ENCODE results near the gene TBCK.
"Not testable (repeated sequence)": the region's sequence is repeated elsewhere in the genome, so short reads cannot be mapped to it uniquely, and the experiment has no call there.

TBCK gene

GRCh38 chr4:106111778-106112469 is 204.1 kb downstream of the TBCK start:
- DNase-seq: not testable (repeated sequence)

- DNase-seq: no peak
These were observed 206.1 kb downstream of the TBCK start for GRCh38 chr4:106109929-106110328.

GRCh38 chr4:106105697-106106096 is 210.3 kb downstream of the TBCK start:
- DNase-seq: no peak

- DNase-seq: no peak
These were observed 211.7 kb downstream of the TBCK start for GRCh38 chr4:106104276-106104675.

GRCh38 chr4:106096454-106096853 is 219.6 kb downstream of the TBCK start:
- no peak for DNase-seq

GRCh38 chr4:106095408-106095807 is 220.6 kb downstream of the TBCK start:
- DNase-seq: peak; percentile 7

GRCh38 chr4:106092361-106093040 is 223.5 kb downstream of the TBCK start:
- no peak for DNase-seq

- no peak for DNase-seq
These were observed 225.2 kb downstream of the TBCK start for GRCh38 chr4:106090826-106091225.

GRCh38 chr4:106083065-106083464 is 232.9 kb downstream of the TBCK start:
- no peak for DNase-seq

GRCh38 chr4:106080376-106080775 is 235.6 kb downstream of the TBCK start:
- DNase-seq: peak; percentile 5

- DNase-seq: no peak
These were observed 236.4 kb downstream of the TBCK start for GRCh38 chr4:106079616-106080015.

GRCh38 chr4:106065018-106065417 is 251.0 kb downstream of the TBCK start:
- no peak for DNase-seq

- peak; percentile 12 for DNase-seq
These were observed 253.0 kb downstream of the TBCK start for GRCh38 chr4:106063009-106063408.

- peak; percentile 79 for DNase-seq
These were observed 253.5 kb downstream of the TBCK start for GRCh38 chr4:106062452-106062875.

GRCh38 chr4:106058921-106059320 is 257.1 kb downstream of the TBCK start:
- DNase-seq: no peak

GRCh38 chr4:106056914-106057313 is 259.1 kb downstream of the TBCK start:
- DNase-seq: no peak

- DNase-seq: no peak
These were observed 264.5 kb downstream of the TBCK start for GRCh38 chr4:106051514-106051913.

- no peak for DNase-seq
These were observed 266.5 kb downstream of the TBCK start for GRCh38 chr4:106049490-106049889.

- peak; percentile 5 for DNase-seq
These were observed 267.6 kb downstream of the TBCK start for GRCh38 chr4:106048250-106048971.

GRCh38 chr4:106046083-106046482 is 269.9 kb downstream of the TBCK start:
- no peak for DNase-seq

- DNase-seq: no peak
These were observed 274.6 kb downstream of the TBCK start for GRCh38 chr4:106041294-106042002.

GRCh38 chr4:106039796-106040195 is 276.2 kb downstream of the TBCK start:
- DNase-seq: peak; percentile 39

GRCh38 chr4:106038908-106039307 is 277.1 kb downstream of the TBCK start:
- DNase-seq: no peak

Measured in fibroblast of skin of scalp (primary cell).